AG04450 (cell line): ENCODE results near the gene VANGL2. TPM values are rescaled to one million over a fixed set of nuclear protein-coding genes. Genes with fewer than 3 reads are reported as not detected.

Source experiments
- CTCF ChIA-PET: fragments of 300-600, 350-600 bp; formaldehyde crosslinking; extraction: SDS; loops from one replicate; lab custom pipeline; 2022; ENCODE audit warnings: antibody characterized with exemption, inconsistent platforms; lab: Charles Lee
- POLR2A ChIA-PET: fragments of 350-600 bp; formaldehyde crosslinking; extraction: SDS; loops from one replicate; lab custom pipeline; 2021; ENCODE audit warnings: antibody characterized with exemption, inconsistent platforms; lab: Yijun Ruan, JAX
- DNase-seq: peaks from one replicate; pipeline ENCODE4 v3.0.0-alpha.2; 2011; ENCODE audit warnings: low read depth, low spot score
- H3K27ac ChIP-seq: one replicate; pipeline ENCODE4 v1.5.1; 2012; ENCODE audit warnings: low read depth, low read length, control low read depth
- H3K27me3 ChIP-seq: one replicate; pipeline ENCODE4 v1.6.0; 2012; ENCODE audit warnings: low read length; ENCODE audit not compliant: control insufficient read depth, insufficient read depth
- H3K4me3 ChIP-seq: 2 replicates; pipeline ENCODE4 v1.5.1; 2011; ENCODE audit warnings: mild to moderate bottlenecking, low read depth, low read length, control low read depth
- H3K9me3 ChIP-seq: 2 replicates; pipeline ENCODE4 v1.5.1; 2012; ENCODE audit warnings: low read length; ENCODE audit not compliant: control insufficient read depth, insufficient read depth
- CTCF ChIP-seq: IDR thresholded peaks from 2 replicates; pipeline ENCODE4 v1.5.1; 2011; ENCODE audit warnings: low read depth, low read length, control low read depth, inconsistent platforms
- polyA plus RNA-seq: library from polyadenylated mRNA; depleted of rRNA; stranded (reverse); fragments of >200 nt; gene quantifications from 2 replicates; pipeline ENCODE4 v1.2.3, GENCODE V29; 2011

VANGL2 gene
- polyA plus RNA-seq, 1 experiment: 3.4 TPM

- Histone ChIP-seq H3K4me3 (no peak overlapping the region), H3K27ac (no peak overlapping the region), H3K9me3 (no peaks in the 10 kb centered on the region), H3K27me3 (no peaks in the 10 kb centered on the region)
- ChIA-PET POLR2A (no interaction called here), CTCF (no interaction called here)
- DNase-seq: no peak
- TF ChIP-seq CTCF: no peak
These were observed 58.7 kb downstream of the VANGL2 start for GRCh38 chr1:160459056-160459455.

GRCh38 chr1:160459687-160460086, 59.3 kb downstream of the VANGL2 start:
- CTCF ChIA-PET: no interaction called here
- DNase-seq: no peak
- no peak for TF ChIP-seq CTCF
- POLR2A ChIA-PET: no interaction called here
- H3K27ac ChIP-seq: no peak overlapping the region
- no peaks in the 10 kb centered on the region for H3K27me3 ChIP-seq
- no peaks in the 10 kb centered on the region for H3K9me3 ChIP-seq
- no peak overlapping the region for H3K4me3 ChIP-seq

GRCh38 chr1:160460214-160460642, 59.9 kb downstream of the VANGL2 start:
- Histone ChIP-seq H3K4me3 (no peak overlapping the region), H3K27me3 (no peaks in the 10 kb centered on the region), H3K27ac (no peak overlapping the region), H3K9me3 (no peaks in the 10 kb centered on the region)
- POLR2A ChIA-PET: no interaction called here
- no peak for TF ChIP-seq CTCF
- CTCF ChIA-PET: no interaction called here
- no peak for DNase-seq

GRCh38 chr1:160460683-160461287, 60.4 kb downstream of the VANGL2 start:
- H3K4me3 ChIP-seq: no peak overlapping the region
- ChIA-PET CTCF (no interaction called here), POLR2A (no interaction called here)
- no peaks in the 10 kb centered on the region for H3K9me3 ChIP-seq
- DNase-seq: no peak
- H3K27me3 ChIP-seq: no peaks in the 10 kb centered on the region
- TF ChIP-seq CTCF: no peak
- no peak overlapping the region for H3K27ac ChIP-seq

- no peak for TF ChIP-seq CTCF
- DNase-seq: no peak
- Histone ChIP-seq H3K27ac (no peak overlapping the region), H3K4me3 (no peak overlapping the region), H3K27me3 (peaks cover 2% of the 10 kb centered on the region), H3K9me3 (no peaks in the 10 kb centered on the region)
- ChIA-PET CTCF (no interaction called here), POLR2A (no interaction called here)
These were observed 64.8 kb downstream of the VANGL2 start for GRCh38 chr1:160465123-160465522.
